ENCODE data around the gene HAPLN3. TPM values are rescaled to one million over a fixed set of nuclear protein-coding genes. Genes with fewer than 3 reads are reported as not detected.
A peak's percentile ranks its signal among the peaks of the same experiment; 100 is the strongest.

Gene HAPLN3
- polyA plus RNA-seq, 6 donors from 2014 or later, result 2.1 to 4.5 (median 2.7) TPM

DNA sequence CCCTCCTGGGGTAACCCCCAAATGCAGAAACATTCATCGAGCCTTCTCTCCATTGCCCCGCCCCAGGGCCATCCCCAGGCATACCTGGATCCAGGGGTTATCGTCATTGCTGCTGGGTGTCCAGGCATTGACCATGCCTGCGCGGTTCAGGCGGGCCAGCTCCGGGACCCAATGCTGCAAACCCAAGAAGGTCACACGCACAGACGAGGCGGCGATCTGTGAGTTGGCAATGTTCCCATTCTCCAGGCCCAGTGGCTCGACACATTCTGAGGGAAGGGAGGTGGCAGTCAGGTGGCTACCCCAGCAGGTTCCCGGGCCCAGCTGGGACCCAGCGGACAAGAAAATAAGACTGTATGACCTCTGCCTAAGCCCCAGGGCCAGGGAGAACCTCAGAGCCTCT, 11.8 kb upstream of the HAPLN3 start:
- H3K27ac Mint-ChIP-seq, result no peak overlapping the region
- no peaks in the 10 kb centered on the region for H3K36me3 Mint-ChIP-seq
- peaks cover 6 to 24% (median 22%) of the 10 kb centered on the region in 3 donors for H3K4me1 Mint-ChIP-seq
- ATAC-seq (ENCODE audit: low read depth in 2 of 2), result no peak
- H3K27me3 Mint-ChIP-seq, result no peaks in the 10 kb centered on the region
- no peaks in the 10 kb centered on the region for H3K9me3 Mint-ChIP-seq
- H3K4me3 Mint-ChIP-seq, result no peak overlapping the region
- no peak for DNase-seq

- no peak for ATAC-seq (ENCODE audit: low read depth in 2 of 2)
- Mint-ChIP-seq H3K4me1 (peaks cover 4 to 20% (median 19%) of the 10 kb centered on the region in 3 donors), H3K27ac (peak overlapping the region in 2 of 6 donors; percentile 16 to 54), H3K27me3 (no peaks in the 10 kb centered on the region), H3K36me3 (no peaks in the 10 kb centered on the region), H3K4me3 (peak overlapping the region in 1 of 8 donors; percentile 42), H3K9me3 (no peaks in the 10 kb centered on the region)
- DNase-seq, result no peak
Measured at GRCh38 chr15:88906551-88906950, 11.2 kb upstream of the HAPLN3 start.

DNA sequence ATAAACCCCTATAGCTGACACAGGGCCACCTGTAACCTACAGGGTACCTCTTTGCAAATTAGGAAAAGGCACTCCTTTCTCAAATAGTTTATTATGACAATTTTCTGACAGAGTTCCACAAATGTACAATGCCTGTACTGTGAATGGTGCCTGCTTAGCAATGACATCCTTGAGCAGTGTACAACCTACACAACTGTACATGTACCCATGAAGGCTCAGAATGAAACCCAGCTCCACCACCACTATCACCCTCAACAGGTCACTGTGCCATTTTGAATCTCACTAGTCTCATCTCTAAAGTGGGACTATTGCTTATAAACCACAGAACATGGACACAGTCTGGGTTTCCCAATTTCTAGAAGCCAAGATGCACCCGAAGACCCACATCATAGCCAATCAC, 10.8 kb upstream of the HAPLN3 start:
- H3K4me1 Mint-ChIP-seq, result peaks cover 4 to 20% (median 19%) of the 10 kb centered on the region in 3 donors
- no peak for DNase-seq
- H3K27ac Mint-ChIP-seq, result peak overlapping the region in 2 of 6 donors; percentile 16 to 32
- no peaks in the 10 kb centered on the region for H3K36me3 Mint-ChIP-seq
- H3K4me3 Mint-ChIP-seq, result no peak overlapping the region
- ATAC-seq (ENCODE audit: low read depth in 2 of 2), result no peak
- H3K27me3 Mint-ChIP-seq, result no peaks in the 10 kb centered on the region
- H3K9me3 Mint-ChIP-seq, result no peaks in the 10 kb centered on the region

DNA sequence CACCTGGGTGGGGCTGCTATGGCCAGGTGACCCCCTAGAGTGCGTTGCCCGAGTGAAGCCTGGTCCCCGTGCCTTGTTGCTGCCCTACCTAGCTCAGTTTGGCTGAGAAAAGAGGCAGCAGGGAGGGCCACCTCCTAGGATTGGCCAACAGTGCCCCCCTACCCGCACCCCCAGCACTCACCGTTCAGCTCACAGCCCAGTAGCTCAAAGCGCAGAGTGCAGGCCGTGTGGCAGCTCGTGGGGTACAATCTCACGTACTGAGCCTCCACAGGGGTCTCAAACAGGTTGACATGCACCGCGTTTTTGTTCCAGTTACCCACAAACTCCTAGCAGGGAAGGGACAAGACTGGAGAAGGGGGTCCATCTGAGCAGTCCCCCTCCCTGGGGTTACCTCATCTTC, 10.2 kb upstream of the HAPLN3 start:
- Mint-ChIP-seq H3K27ac (no peak overlapping the region), H3K4me3 (no peak overlapping the region), H3K36me3 (no peaks in the 10 kb centered on the region), H3K4me1 (peaks cover 4 to 20% (median 19%) of the 10 kb centered on the region in 3 donors), H3K27me3 (no peaks in the 10 kb centered on the region), H3K9me3 (no peaks in the 10 kb centered on the region)
- DNase-seq (no peak), ATAC-seq (ENCODE audit: low read depth in 2 of 2) (no peak)

GRCh38 chr15:88904624-88905327, 9.4 kb upstream of the HAPLN3 start:
- DNase-seq (peak; percentile 57), ATAC-seq (ENCODE audit: low read depth in 2 of 2) (peak; percentile 83 to 87)
- H3K27ac Mint-ChIP-seq, result no peak overlapping the region
- H3K4me3 Mint-ChIP-seq, result no peak overlapping the region
- H3K27me3 Mint-ChIP-seq, result no peaks in the 10 kb centered on the region
- H3K9me3 Mint-ChIP-seq, result no peaks in the 10 kb centered on the region
- no peaks in the 10 kb centered on the region for H3K36me3 Mint-ChIP-seq
- H3K4me1 Mint-ChIP-seq, result peaks cover 0 to 16% (median 14%) of the 10 kb centered on the region in 3 donors

DNA sequence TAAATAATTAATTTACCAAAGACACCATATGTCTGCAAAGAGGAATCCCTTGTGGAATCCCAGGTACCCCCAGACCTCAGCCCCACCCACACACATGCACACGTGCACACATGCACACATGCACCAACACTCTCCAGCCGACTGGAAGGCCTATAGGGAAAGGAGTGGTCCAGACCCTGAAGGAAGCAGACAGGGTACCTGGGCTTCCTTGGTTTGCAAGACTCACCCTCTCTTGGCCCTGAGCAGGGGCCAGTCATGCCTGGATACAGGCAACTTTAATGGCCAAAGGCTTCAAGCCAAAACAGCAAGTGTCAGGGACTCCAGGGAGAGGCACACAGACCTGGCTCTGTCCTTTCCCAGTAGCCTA, 8.9 kb upstream of the HAPLN3 start:
- no peak for DNase-seq
- no peaks in the 10 kb centered on the region for H3K27me3 Mint-ChIP-seq
- no peak overlapping the region for H3K4me3 Mint-ChIP-seq
- H3K9me3 Mint-ChIP-seq, result no peaks in the 10 kb centered on the region
- H3K27ac Mint-ChIP-seq, result no peak overlapping the region
- peaks cover 0 to 16% (median 14%) of the 10 kb centered on the region in 3 donors for H3K4me1 Mint-ChIP-seq
- no peaks in the 10 kb centered on the region for H3K36me3 Mint-ChIP-seq
- ATAC-seq (ENCODE audit: low read depth in 2 of 2), result no peak

GRCh38 chr15:88902846-88903245, 7.5 kb upstream of the HAPLN3 start:
- ATAC-seq (ENCODE audit: low read depth in 2 of 2) (no peak), DNase-seq (no peak)
- Mint-ChIP-seq H3K4me1 (peaks cover 0 to 14% (median 11%) of the 10 kb centered on the region in 3 donors), H3K4me3 (no peak overlapping the region), H3K9me3 (no peaks in the 10 kb centered on the region), H3K27ac (no peak overlapping the region), H3K36me3 (no peaks in the 10 kb centered on the region), H3K27me3 (peaks cover 0 to under 1% (median 0%) of the 10 kb centered on the region in 3 donors)

DNA sequence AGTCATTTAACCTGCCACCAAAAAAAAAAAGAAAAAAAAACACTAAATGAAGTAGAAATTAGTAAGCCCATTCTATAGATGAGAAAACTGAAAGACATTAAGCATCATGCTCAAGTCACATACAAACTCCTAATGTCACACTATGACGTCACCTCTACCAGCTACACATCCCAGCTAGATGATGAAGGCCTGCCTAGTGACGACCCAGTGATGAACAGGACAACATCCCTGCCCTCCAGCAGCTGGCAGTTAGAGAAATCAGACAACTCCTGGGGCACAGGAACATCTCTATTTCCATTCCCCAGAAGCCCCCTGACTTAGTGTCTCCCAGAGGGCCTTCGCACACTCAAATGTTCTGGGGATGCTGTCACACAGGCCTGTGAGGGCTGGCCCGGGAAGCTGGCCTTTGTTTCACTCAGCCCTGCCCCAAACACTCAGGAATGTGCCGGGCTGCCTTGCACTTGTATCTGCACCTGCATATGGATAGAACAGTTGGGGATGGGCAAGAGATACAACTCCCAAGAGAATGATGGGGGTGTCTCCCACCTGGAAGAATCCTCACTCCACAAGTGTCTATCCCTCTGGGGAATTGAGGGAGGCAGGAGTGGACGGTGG, 7.0 kb upstream of the HAPLN3 start:
- Mint-ChIP-seq H3K27ac (no peak overlapping the region), H3K36me3 (no peaks in the 10 kb centered on the region), H3K4me1 (peaks cover 0 to 15% (median 14%) of the 10 kb centered on the region in 3 donors), H3K9me3 (no peaks in the 10 kb centered on the region), H3K4me3 (peak overlapping the region in 1 of 8 donors; percentile 49), H3K27me3 (peaks cover 0 to 5% (median 0%) of the 10 kb centered on the region in 3 donors)
- DNase-seq (no peak), ATAC-seq (ENCODE audit: low read depth in 2 of 2) (no peak)

DNA sequence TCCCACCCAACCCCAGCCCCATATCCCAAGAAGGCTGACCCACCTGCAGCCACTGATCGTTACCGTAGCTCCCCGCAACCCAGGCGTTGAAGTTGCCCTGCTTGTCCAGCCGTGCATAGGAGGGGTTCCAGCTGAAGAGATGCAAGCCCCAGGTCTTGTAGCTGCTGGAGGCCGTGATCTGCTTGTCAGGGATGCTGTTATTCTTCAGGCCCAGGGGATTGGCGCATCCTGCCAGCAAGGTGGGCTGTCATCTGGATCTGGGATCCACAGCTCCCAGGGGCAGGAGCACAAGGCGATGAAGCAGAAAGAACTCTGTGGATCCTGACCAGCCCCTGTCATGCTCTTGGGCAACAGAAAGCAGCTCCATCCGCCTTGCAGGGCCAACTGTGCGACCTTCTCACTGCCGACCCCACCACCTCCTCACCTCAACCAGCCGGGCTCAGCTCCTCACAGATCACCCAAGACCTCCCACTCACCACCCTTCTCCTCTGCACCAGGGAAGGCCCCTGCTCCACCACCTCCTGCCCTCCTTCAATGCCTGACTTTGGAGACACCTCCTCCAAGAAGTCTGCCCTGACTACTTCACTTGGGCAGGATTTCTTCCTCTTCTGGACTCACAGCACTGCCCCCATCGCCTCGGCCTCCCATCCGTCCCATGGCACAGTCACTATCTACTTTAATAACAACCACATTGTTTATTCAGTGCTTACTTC, 6.3 kb upstream of the HAPLN3 start:
- ATAC-seq (ENCODE audit: low read depth in 2 of 2) (no peak), DNase-seq (no peak)
- H3K4me1 Mint-ChIP-seq, result peaks cover 3 to 16% (median 15%) of the 10 kb centered on the region in 3 donors
- H3K27ac Mint-ChIP-seq, result no peak overlapping the region
- H3K36me3 Mint-ChIP-seq, result no peaks in the 10 kb centered on the region
- H3K4me3 Mint-ChIP-seq, result peak overlapping the region in 1 of 8 donors; percentile 49
- no peaks in the 10 kb centered on the region for H3K9me3 Mint-ChIP-seq
- peaks cover 0 to 5% (median 3%) of the 10 kb centered on the region in 3 donors for H3K27me3 Mint-ChIP-seq

- no peak for ATAC-seq (ENCODE audit: low read depth in 2 of 2)
Measured at GRCh38 chr15:88900982-88901418, 5.7 kb upstream of the HAPLN3 start.

GRCh38 chr15:88900309-88900981, 5.1 kb upstream of the HAPLN3 start:
- H3K36me3 Mint-ChIP-seq, result no peaks in the 10 kb centered on the region
- H3K4me1 Mint-ChIP-seq, result peaks cover 7 to 22% (median 18%) of the 10 kb centered on the region in 3 donors
- H3K4me3 Mint-ChIP-seq, result peak overlapping the region in 1 of 8 donors; percentile 8
- DNase-seq (no peak), ATAC-seq (ENCODE audit: low read depth in 2 of 2) (no peak)
- H3K27me3 Mint-ChIP-seq, result peaks cover 0 to 10% (median 7%) of the 10 kb centered on the region in 3 donors
- H3K9me3 Mint-ChIP-seq, result no peaks in the 10 kb centered on the region
- H3K27ac Mint-ChIP-seq, result no peak overlapping the region

More at GRCh38 chr15:88900982-88901418, 5.7 kb upstream of the HAPLN3 start:
- Mint-ChIP-seq H3K27me3 (peaks cover 0 to 7% (median 5%) of the 10 kb centered on the region in 3 donors), H3K4me1 (peaks cover 5 to 18% (median 15%) of the 10 kb centered on the region in 3 donors), H3K4me3 (peak overlapping the region in 1 of 8 donors; percentile 8), H3K27ac (peak overlapping the region in 2 of 6 donors; percentile 31 to 86), H3K36me3 (no peaks in the 10 kb centered on the region), H3K9me3 (no peaks in the 10 kb centered on the region)
- no peak for DNase-seq

GRCh38 chr15:88899251-88899650, 3.9 kb upstream of the HAPLN3 start:
- Mint-ChIP-seq H3K4me1 (peaks cover 9 to 16% (median 12%) of the 10 kb centered on the region in 3 donors), H3K27me3 (peaks cover 2 to 14% (median 7%) of the 10 kb centered on the region in 3 donors), H3K9me3 (no peaks in the 10 kb centered on the region), H3K27ac (no peak overlapping the region), H3K4me3 (peak overlapping the region in 1 of 8 donors; percentile 12), H3K36me3 (no peaks in the 10 kb centered on the region)
- no peak for ATAC-seq (ENCODE audit: low read depth in 2 of 2)
- DNase-seq, result no peak

GRCh38 chr15:88898736-88899135, 3.4 kb upstream of the HAPLN3 start:
- Mint-ChIP-seq H3K36me3 (no peaks in the 10 kb centered on the region), H3K27me3 (peaks cover 7 to 19% (median 7%) of the 10 kb centered on the region in 3 donors), H3K4me3 (no peak overlapping the region), H3K27ac (peak overlapping the region in 1 of 6 donors; percentile 81), H3K4me1 (peaks cover 9 to 17% (median 12%) of the 10 kb centered on the region in 3 donors), H3K9me3 (no peaks in the 10 kb centered on the region)
- DNase-seq (no peak), ATAC-seq (ENCODE audit: low read depth in 2 of 2) (no peak)

Data from naive B cell (primary cell).